Upper lobe of left lung (tissue), 6 donors: ENCODE data around the gene TADA1. TPM values are rescaled to one million over a fixed set of nuclear protein-coding genes. Genes with fewer than 3 reads are reported as not detected.

ENCODE experiments used
- total RNA-seq, 6 donors: library from RNA; depleted of rRNA in 4 of 6; stranded (reverse); fragments of >200 nt in 4 of 6; gene quantifications; one replicate each; pipeline versions ENCODE4 v1.1.0 to v1.2.1, GENCODE V29; 2016 to 2021
- donor health status: DM: no; HTN: no; CAD: no; lungs with moderate emphysema.
- donor health status: DM: no; HTN: yes; CAD: no; lungs with severe emphysema.

TADA1 gene
- total RNA-seq, 6 donors from 2014 or later, result 2.6 to 15.3 (median 8.5) TPM

Other genes with a start within 250 kb of the TADA1 start
- 10 to 100 TPM; 45.9 to 78.0 (median 67.8) TPM for gene POGK, start 36.8 kb downstream of the TADA1 start, total RNA-seq
- 1 to 10 TPM in 3 of 6 donors, under 1 TPM in 3; under 0.01 to 3.3 (median 0.84) TPM for gene ILDR2, start 99.3 kb upstream of the TADA1 start, total RNA-seq
- gene MAEL, start 113.0 kb upstream of the TADA1 start, total RNA-seq, result not detected
- 10 to 100 TPM in 1 of 6 donors, 1 to 10 TPM in 4, under 1 TPM in 1; 0.89 to 18.4 (median 3.8) TPM for gene GPA33, start 214.1 kb upstream of the TADA1 start, total RNA-seq
- under 1 TPM in 3 of 6 donors, not detected in 3; 0.10 to 0.30 (median 0.23) TPM for gene STYXL2, start 217.8 kb upstream of the TADA1 start, total RNA-seq